Measurements from ENCODE around the gene IL34. TPM values are rescaled to one million over a fixed set of nuclear protein-coding genes. Genes with fewer than 3 reads are reported as not detected.

Gene IL34
- total RNA-seq, 1 experiment from 2014 or later, result not detected

DNA sequence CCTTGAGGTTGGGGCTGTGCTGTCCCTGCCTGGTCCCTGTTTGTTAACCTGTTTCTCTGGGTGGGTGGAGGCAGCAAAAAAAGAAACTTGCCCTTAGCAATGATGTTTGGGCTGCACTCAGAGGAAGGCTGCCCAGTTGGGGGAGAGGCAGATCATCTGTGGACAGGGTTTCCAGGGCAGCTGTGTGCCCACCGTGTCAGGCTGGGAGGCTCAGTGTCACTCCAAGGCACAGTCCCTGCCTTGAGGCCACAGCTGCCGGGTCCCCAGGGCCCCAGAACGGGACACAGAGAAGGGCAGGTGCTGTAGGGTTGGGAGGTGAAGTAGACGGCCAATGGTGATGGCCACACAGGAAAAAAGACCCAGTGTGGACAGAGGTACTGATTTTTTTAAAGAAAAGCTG, 3.9 kb downstream of the IL34 start:
- H3K36me3 ChIP-seq (ENCODE audit: control insufficient read depth in 1 of 2, insufficient read depth in 2 of 2, low read length in 2 of 2), result no peaks in the 10 kb centered on the region
- no peaks in the 10 kb centered on the region for H3K9me2 ChIP-seq (ENCODE audit: insufficient read depth)
- DNase-seq (ENCODE audit: low read depth, low spot score) (no peak), ATAC-seq (no peak)
- POLR2A ChIA-PET, result no interaction called here
- no peak overlapping the region for H3K9ac ChIP-seq (ENCODE audit: low read length)
- H3K4me3 ChIP-seq (replicated peaks in 1 of 2; ENCODE audit: low read depth in 1 of 2, low read length in 2 of 2), result no peak overlapping the region
- CTCF ChIA-PET, result interaction anchor here (1.6 kb wide), 1 partner anchor 121 kb away, joined by 3 read pairs; no protein-coding TSS in a partner anchor
- RAD21 ChIA-PET (ENCODE audit: low non-redundant PET in 1 of 2, low total read pairs in 2 of 2, uncharacterized antibody in 2 of 2, unreplicated experiment in 2 of 2), result no interaction called here
- H3K4me2 ChIP-seq (ENCODE audit: low read length), result no peak overlapping the region
- H3K9me3 ChIP-seq (ENCODE audit: control insufficient read depth in 1 of 2, insufficient read depth in 1 of 2, low read depth in 1 of 2, low read length in 2 of 2), result no peaks in the 10 kb centered on the region
- no TSS peak for BruUV-seq (replicated peaks)
- no peaks in the 10 kb centered on the region for H3K27me3 ChIP-seq (ENCODE audit: insufficient read depth, low read length)
- H3K27ac ChIP-seq (ENCODE audit: low read depth, low read length), result no peak overlapping the region
- no peaks in the 10 kb centered on the region for H4K20me1 ChIP-seq (ENCODE audit: insufficient read depth)
- TF ChIP-seq SIN3A (IDR thresholded peaks at IDR 0.05; ENCODE audit: low read depth) (no peak), EZH2 (IDR thresholded peaks at IDR 0.05) (no peak), ELF1 (IDR thresholded peaks at IDR 0.05; ENCODE audit: borderline replicate concordance, low read depth) (no peak), EZH2phosphoT487 (IDR thresholded peaks at IDR 0.05; ENCODE audit: borderline replicate concordance) (no peak), SRF (IDR thresholded peaks at IDR 0.05; ENCODE audit: low read depth) (no peak), CBX3 (IDR thresholded peaks at IDR 0.05; ENCODE audit: low read depth) (no peak), JUND (IDR thresholded peaks at IDR 0.05) (no peak), CEBPB (IDR thresholded peaks at IDR 0.05; ENCODE audit: low read depth) (no peak), EGR1 (IDR thresholded peaks at IDR 0.05; ENCODE audit: low read depth) (no peak), FOSL1 (IDR thresholded peaks at IDR 0.05; ENCODE audit: low read depth) (no peak), POLR2A (IDR thresholded peaks at IDR 0.05; ENCODE audit: borderline replicate concordance, extremely low read depth, insufficient read depth, insufficient read length) (no peak), ZFX (IDR thresholded peaks at IDR 0.05) (no peak), YY1 (IDR thresholded peaks at IDR 0.05; ENCODE audit: extremely low read depth, insufficient replicate concordance, low read depth, low read length) (no peak), RAD21 (IDR thresholded peaks at IDR 0.05; ENCODE audit: low read depth) (no peak), ZNF274 (IDR thresholded peaks at IDR 0.05; ENCODE audit: low read depth, low read length) (no peak), TCF7L2 (IDR thresholded peaks at IDR 0.05; ENCODE audit: borderline replicate concordance, extremely low read depth, insufficient read depth, insufficient read length) (no peak)
- TF ChIP-seq, protein P1, sequence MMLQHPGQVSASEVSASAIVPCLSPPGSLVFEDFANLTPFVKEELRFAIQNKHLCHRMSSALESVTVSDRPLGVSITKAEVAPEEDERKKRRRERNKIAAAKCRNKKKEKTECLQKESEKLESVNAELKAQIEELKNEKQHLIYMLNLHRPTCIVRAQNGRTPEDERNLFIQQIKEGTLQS (IDR thresholded peaks at IDR 0.05), result no peak
- TF ChIP-seq, protein P2, sequence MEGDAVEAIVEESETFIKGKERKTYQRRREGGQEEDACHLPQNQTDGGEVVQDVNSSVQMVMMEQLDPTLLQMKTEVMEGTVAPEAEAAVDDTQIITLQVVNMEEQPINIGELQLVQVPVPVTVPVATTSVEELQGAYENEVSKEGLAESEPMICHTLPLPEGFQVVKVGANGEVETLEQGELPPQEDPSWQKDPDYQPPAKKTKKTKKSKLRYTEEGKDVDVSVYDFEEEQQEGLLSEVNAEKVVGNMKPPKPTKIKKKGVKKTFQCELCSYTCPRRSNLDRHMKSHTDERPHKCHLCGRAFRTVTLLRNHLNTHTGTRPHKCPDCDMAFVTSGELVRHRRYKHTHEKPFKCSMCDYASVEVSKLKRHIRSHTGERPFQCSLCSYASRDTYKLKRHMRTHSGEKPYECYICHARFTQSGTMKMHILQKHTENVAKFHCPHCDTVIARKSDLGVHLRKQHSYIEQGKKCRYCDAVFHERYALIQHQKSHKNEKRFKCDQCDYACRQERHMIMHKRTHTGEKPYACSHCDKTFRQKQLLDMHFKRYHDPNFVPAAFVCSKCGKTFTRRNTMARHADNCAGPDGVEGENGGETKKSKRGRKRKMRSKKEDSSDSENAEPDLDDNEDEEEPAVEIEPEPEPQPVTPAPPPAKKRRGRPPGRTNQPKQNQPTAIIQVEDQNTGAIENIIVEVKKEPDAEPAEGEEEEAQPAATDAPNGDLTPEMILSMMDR (IDR thresholded peaks at IDR 0.05 in 2 of 3, conservative IDR thresholded peaks at IDR 0.05 in 1 of 3; ENCODE audit: borderline replicate concordance in 1 of 3, insufficient read depth in 1 of 3, low read depth in 2 of 3, low read length in 2 of 3), result no peak
- TF ChIP-seq, protein P3, sequence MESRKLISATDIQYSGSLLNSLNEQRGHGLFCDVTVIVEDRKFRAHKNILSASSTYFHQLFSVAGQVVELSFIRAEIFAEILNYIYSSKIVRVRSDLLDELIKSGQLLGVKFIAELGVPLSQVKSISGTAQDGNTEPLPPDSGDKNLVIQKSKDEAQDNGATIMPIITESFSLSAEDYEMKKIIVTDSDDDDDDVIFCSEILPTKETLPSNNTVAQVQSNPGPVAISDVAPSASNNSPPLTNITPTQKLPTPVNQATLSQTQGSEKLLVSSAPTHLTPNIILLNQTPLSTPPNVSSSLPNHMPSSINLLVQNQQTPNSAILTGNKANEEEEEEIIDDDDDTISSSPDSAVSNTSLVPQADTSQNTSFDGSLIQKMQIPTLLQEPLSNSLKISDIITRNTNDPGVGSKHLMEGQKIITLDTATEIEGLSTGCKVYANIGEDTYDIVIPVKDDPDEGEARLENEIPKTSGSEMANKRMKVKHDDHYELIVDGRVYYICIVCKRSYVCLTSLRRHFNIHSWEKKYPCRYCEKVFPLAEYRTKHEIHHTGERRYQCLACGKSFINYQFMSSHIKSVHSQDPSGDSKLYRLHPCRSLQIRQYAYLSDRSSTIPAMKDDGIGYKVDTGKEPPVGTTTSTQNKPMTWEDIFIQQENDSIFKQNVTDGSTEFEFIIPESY (IDR thresholded peaks at IDR 0.05; ENCODE audit: extremely low read depth, insufficient replicate concordance, low read length), result no peak
- TF ChIP-seq, protein P4, sequence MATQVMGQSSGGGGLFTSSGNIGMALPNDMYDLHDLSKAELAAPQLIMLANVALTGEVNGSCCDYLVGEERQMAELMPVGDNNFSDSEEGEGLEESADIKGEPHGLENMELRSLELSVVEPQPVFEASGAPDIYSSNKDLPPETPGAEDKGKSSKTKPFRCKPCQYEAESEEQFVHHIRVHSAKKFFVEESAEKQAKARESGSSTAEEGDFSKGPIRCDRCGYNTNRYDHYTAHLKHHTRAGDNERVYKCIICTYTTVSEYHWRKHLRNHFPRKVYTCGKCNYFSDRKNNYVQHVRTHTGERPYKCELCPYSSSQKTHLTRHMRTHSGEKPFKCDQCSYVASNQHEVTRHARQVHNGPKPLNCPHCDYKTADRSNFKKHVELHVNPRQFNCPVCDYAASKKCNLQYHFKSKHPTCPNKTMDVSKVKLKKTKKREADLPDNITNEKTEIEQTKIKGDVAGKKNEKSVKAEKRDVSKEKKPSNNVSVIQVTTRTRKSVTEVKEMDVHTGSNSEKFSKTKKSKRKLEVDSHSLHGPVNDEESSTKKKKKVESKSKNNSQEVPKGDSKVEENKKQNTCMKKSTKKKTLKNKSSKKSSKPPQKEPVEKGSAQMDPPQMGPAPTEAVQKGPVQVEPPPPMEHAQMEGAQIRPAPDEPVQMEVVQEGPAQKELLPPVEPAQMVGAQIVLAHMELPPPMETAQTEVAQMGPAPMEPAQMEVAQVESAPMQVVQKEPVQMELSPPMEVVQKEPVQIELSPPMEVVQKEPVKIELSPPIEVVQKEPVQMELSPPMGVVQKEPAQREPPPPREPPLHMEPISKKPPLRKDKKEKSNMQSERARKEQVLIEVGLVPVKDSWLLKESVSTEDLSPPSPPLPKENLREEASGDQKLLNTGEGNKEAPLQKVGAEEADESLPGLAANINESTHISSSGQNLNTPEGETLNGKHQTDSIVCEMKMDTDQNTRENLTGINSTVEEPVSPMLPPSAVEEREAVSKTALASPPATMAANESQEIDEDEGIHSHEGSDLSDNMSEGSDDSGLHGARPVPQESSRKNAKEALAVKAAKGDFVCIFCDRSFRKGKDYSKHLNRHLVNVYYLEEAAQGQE (IDR thresholded peaks at IDR 0.05; ENCODE audit: low read depth), result no peak
- intact Hi-C loops (cut with micrococcal nuclease), result loop anchor here (5.0 to 10.0 kb wide), 3 partner anchors 125 to 853 kb away; partner anchors contain the start of genes COG4 and SF3B3
- H2AFZ ChIP-seq (ENCODE audit: low read depth, low read length, poor library complexity, severe bottlenecking), result no peak overlapping the region
- H3K79me2 ChIP-seq (ENCODE audit: insufficient read depth, low read length), result no peaks in the 10 kb centered on the region
- peaks cover 0 to 8% of the 10 kb centered on the region in 2 experiments; a peak in 2 of 4 replicates for H3K4me1 ChIP-seq (ENCODE audit: control insufficient read depth in 1 of 2, insufficient read depth in 2 of 2, low read length in 2 of 2)

Measured in HCT116 (cell line).